PC-9 (cell line): ENCODE measurements around the gene CARHSP1. TPM values are rescaled to one million over a fixed set of nuclear protein-coding genes. Genes with fewer than 3 reads are reported as not detected.

ENCODE experiments used
- BruUV-seq: library from RNA; stranded (reverse); fragments of 400-500 nt; replicated peaks from 2 replicates; lab custom pipeline; 2021; lab: Mats Ljungman, UMichigan
- CTCF ChIA-PET: fragments of 300-600 bp; sonication (Branson Sonifier 250); formaldehyde crosslinking; loops from one replicate; lab custom pipeline; 2022; ENCODE audit warnings: antibody characterized with exemption; lab: Charles Lee
- POLR2A ChIA-PET: fragments of 300-600 bp; sonication (Branson Sonifier 250); formaldehyde crosslinking; loops from one replicate; lab custom pipeline; 2022; ENCODE audit warnings: antibody characterized with exemption; ENCODE audit not compliant: unreplicated experiment; lab: Charles Lee
- DNase-seq, 2 experiments: peaks; one replicate each; pipeline versions ENCODE4 v3.0.0 to v3.0.0-alpha.2; 2015 to 2022; ENCODE audit warnings: mixed read lengths in 1 of 2
- H2AFZ ChIP-seq: fragments of 200-600 bp; sonication (generic); 2 replicates; pipeline ENCODE4 v1.8.1; 2017; ENCODE audit warnings: antibody characterized with exemption
- H3F3A ChIP-seq: fragments of 200-600 bp; sonication (generic); 2 replicates; pipeline ENCODE4 v1.8.1; 2017; ENCODE audit warnings: antibody characterized with exemption, mild to moderate bottlenecking, low read depth; ENCODE audit not compliant: insufficient read depth
- H3K27ac ChIP-seq: fragments of 200-600 bp; sonication (generic); 2 replicates; pipeline ENCODE4 v1.6.1; 2016; ENCODE audit warnings: mixed run types
- H3K27me3 ChIP-seq: fragments of 200-600 bp; sonication (generic); 2 replicates; pipeline ENCODE4 v1.6.1; 2016; ENCODE audit warnings: low read depth, mixed run types; ENCODE audit not compliant: insufficient read depth
- H3K36me3 ChIP-seq: fragments of 200-600 bp; sonication (generic); 2 replicates; pipeline ENCODE4 v1.6.1; 2016; ENCODE audit warnings: low read depth, mixed run types
- H3K4me1 ChIP-seq: fragments of 200-600 bp; sonication (generic); replicated peaks from 2 replicates; pipeline ENCODE4 v1.6.1; 2016; ENCODE audit warnings: mixed run types; ENCODE audit not compliant: insufficient read depth
- H3K4me2 ChIP-seq: fragments of 200-600 bp; sonication (generic); 2 replicates; pipeline ENCODE4 v1.6.1; 2017; ENCODE audit warnings: mixed run types
- H3K4me3 ChIP-seq: fragments of 200-600 bp; sonication (generic); 2 replicates; pipeline ENCODE4 v1.6.1; 2016; ENCODE audit warnings: mixed run types
- H3K79me2 ChIP-seq: fragments of 200-600 bp; sonication (generic); 2 replicates; pipeline ENCODE4 v1.6.1; 2017; ENCODE audit warnings: low read depth, mixed run types
- H3K9me2 ChIP-seq: fragments of 200-600 bp; sonication (generic); 2 replicates; pipeline ENCODE4 v1.8.1; 2017; ENCODE audit warnings: mild to moderate bottlenecking; ENCODE audit not compliant: insufficient read depth
- H3K9me3 ChIP-seq: fragments of 200-600 bp; sonication (generic); 2 replicates; pipeline ENCODE4 v1.8.1; 2016; ENCODE audit warnings: low read depth; ENCODE audit not compliant: insufficient read depth
- H4K20me1 ChIP-seq: fragments of 200-600 bp; sonication (generic); 2 replicates; pipeline ENCODE4 v1.8.1; 2017; ENCODE audit not compliant: insufficient read depth
- EZH2 ChIP-seq: fragments of 200-600 bp; sonication (generic); IDR thresholded peaks from 2 replicates; pipeline ENCODE4 v1.8.0; 2017; ENCODE audit warnings: antibody characterized with exemption, low read depth
- intact Hi-C: fragments of 100-400 bp; cut with micrococcal nuclease; formaldehyde crosslinking; loops from one replicate; pipeline ENCODE4 v1.10.0; 2022; ENCODE audit not compliant: unreplicated experiment
- total RNA-seq: library from RNA; stranded (reverse); gene quantifications from 2 replicates; pipeline ENCODE4 v1.2.3, GENCODE V29; 2021
- TF ChIP-seq, protein P1 (sequence below): fragments of 200-600 bp; sonication (generic); conservative IDR thresholded peaks from 2 replicates; pipeline ENCODE4 v1.6.1; 2017; ENCODE audit warnings: mixed run types, antibody characterized with exemption, mild to moderate bottlenecking, moderate library complexity

CARHSP1 gene
- total RNA-seq, 1 experiment from 2014 or later, result 179 TPM

GRCh38 chr16:8808009-8808408 is 60.8 kb downstream of the CARHSP1 start:
- DNase-seq, result no peak
- intact Hi-C loops, result no loop called here
- Histone ChIP-seq H3K36me3 (peaks cover 65% of the 10 kb centered on the region), H3K79me2 (peaks cover 16% of the 10 kb centered on the region), H3K4me1 (no peaks in the 10 kb centered on the region), H4K20me1 (peaks cover 52% of the 10 kb centered on the region), H3K4me3 (no peak overlapping the region), H3K9me3 (no peaks in the 10 kb centered on the region), H3F3A (peaks cover 8% of the 10 kb centered on the region), H2AFZ (no peak overlapping the region), H3K9me2 (no peaks in the 10 kb centered on the region), H3K27me3 (no peaks in the 10 kb centered on the region), H3K4me2 (no peak overlapping the region), H3K27ac (no peak overlapping the region)
- TF ChIP-seq EZH2, result no peak
- TF ChIP-seq, protein P1, sequence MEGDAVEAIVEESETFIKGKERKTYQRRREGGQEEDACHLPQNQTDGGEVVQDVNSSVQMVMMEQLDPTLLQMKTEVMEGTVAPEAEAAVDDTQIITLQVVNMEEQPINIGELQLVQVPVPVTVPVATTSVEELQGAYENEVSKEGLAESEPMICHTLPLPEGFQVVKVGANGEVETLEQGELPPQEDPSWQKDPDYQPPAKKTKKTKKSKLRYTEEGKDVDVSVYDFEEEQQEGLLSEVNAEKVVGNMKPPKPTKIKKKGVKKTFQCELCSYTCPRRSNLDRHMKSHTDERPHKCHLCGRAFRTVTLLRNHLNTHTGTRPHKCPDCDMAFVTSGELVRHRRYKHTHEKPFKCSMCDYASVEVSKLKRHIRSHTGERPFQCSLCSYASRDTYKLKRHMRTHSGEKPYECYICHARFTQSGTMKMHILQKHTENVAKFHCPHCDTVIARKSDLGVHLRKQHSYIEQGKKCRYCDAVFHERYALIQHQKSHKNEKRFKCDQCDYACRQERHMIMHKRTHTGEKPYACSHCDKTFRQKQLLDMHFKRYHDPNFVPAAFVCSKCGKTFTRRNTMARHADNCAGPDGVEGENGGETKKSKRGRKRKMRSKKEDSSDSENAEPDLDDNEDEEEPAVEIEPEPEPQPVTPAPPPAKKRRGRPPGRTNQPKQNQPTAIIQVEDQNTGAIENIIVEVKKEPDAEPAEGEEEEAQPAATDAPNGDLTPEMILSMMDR, result no peak
- BruUV-seq, result no TSS peak
- CTCF ChIA-PET, result no interaction called here
- POLR2A ChIA-PET, result no interaction called here

- peaks cover 60% of the 10 kb centered on the region for H4K20me1 ChIP-seq
Observed at GRCh38 chr16:8807189-8807588, 61.6 kb downstream of the CARHSP1 start.

DNA sequence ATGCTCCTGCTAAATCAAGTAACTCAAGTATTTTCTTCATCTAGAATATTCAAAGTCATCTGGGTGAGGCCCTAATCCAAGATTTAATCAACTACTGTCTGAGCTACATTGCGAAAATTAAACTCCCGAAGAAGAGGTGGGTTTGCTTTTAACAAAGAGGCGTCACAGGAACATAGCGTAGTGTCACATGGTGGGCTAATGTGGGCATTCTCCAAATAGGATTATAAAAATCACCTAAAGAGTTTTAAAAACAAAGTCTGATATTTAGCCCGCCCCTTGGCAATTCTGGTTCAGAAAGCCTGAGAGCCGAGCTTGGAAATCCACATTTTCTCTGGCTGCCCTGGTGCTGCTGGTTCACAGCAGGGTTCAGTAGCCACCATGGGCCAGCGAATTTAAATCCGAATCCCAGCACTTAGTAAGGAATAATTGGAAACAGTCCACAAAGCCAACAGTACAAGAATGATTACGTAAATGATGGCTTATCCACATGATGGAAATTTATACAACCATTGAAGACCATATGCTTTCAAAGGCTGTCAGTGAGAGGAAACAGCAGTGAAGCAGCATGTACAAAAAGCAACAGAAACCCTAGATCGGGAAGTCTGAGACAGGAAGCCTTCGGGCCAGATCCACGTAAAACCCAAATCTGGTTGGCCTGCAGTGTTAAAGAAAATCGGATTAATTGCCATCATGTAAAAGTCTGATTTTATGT is 62.4 kb downstream of the CARHSP1 start:
- ChIA-PET CTCF (no interaction called here), POLR2A (interaction anchor here (0.6 to 0.7 kb wide), 2 partner anchors 34 to 1971 kb away, joined by 3 to 5 read pairs; no protein-coding TSS in a partner anchor)
- Histone ChIP-seq H3K4me2 (no peak overlapping the region), H4K20me1 (peaks cover 66% of the 10 kb centered on the region), H3K9me2 (no peaks in the 10 kb centered on the region), H3K4me3 (no peak overlapping the region), H3F3A (peaks cover 15% of the 10 kb centered on the region), H3K79me2 (peaks cover 29% of the 10 kb centered on the region), H3K36me3 (peaks cover 62% of the 10 kb centered on the region), H3K4me1 (no peaks in the 10 kb centered on the region), H3K9me3 (no peaks in the 10 kb centered on the region), H2AFZ (no peak overlapping the region), H3K27me3 (no peaks in the 10 kb centered on the region), H3K27ac (no peak overlapping the region)
- no peak for DNase-seq
- BruUV-seq, result no TSS peak
- intact Hi-C loops, result no loop called here
- TF ChIP-seq EZH2, result no peak
- TF ChIP-seq, protein P1, result no peak

More at GRCh38 chr16:8807189-8807588, 61.6 kb downstream of the CARHSP1 start:
- TF ChIP-seq, protein P1, result no peak
- TF ChIP-seq EZH2, result no peak
- Histone ChIP-seq H3K9me3 (no peaks in the 10 kb centered on the region), H3K4me2 (no peak overlapping the region), H3K79me2 (peaks cover 22% of the 10 kb centered on the region), H3K36me3 (peaks cover 64% of the 10 kb centered on the region), H3K27ac (no peak overlapping the region), H3K4me3 (no peak overlapping the region), H3F3A (peaks cover 12% of the 10 kb centered on the region), H3K4me1 (no peaks in the 10 kb centered on the region), H3K27me3 (no peaks in the 10 kb centered on the region), H2AFZ (no peak overlapping the region), H3K9me2 (no peaks in the 10 kb centered on the region)
- intact Hi-C loops, result no loop called here
- CTCF ChIA-PET, result no interaction called here
- POLR2A ChIA-PET, result no interaction called here
- no TSS peak for BruUV-seq
- DNase-seq, result no peak
